ENCODE results near the gene SOCS7.

DNA sequence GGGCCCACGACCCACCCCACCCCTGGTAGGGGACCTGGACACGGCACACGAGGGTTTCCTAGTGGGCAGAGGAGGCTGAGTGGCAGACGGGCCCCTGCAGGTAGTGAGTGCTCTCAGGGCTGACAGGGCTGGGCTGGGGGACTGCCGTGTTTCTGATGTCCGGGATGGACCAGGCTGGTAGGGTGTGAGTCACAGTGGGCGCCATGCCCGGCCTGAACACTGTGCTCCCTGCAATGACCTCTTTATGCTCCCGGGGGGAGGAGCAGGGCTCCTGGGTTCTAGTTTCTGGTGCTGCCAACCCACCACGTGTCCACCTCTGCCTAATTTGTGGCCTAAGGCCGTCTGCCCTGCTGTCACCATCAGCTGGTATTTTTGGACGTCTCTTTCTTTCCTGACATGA lies 102.9 kb downstream of the SOCS7 start:
- TF ChIP-seq, protein P1, sequence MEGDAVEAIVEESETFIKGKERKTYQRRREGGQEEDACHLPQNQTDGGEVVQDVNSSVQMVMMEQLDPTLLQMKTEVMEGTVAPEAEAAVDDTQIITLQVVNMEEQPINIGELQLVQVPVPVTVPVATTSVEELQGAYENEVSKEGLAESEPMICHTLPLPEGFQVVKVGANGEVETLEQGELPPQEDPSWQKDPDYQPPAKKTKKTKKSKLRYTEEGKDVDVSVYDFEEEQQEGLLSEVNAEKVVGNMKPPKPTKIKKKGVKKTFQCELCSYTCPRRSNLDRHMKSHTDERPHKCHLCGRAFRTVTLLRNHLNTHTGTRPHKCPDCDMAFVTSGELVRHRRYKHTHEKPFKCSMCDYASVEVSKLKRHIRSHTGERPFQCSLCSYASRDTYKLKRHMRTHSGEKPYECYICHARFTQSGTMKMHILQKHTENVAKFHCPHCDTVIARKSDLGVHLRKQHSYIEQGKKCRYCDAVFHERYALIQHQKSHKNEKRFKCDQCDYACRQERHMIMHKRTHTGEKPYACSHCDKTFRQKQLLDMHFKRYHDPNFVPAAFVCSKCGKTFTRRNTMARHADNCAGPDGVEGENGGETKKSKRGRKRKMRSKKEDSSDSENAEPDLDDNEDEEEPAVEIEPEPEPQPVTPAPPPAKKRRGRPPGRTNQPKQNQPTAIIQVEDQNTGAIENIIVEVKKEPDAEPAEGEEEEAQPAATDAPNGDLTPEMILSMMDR (IDR thresholded peaks at IDR 0.05): peak in 1 of 4 experiments; percentile 6
- TF ChIP-seq POLR2AphosphoS5 (IDR thresholded peaks at IDR 0.05) (peak; percentile 65), POLR2A (IDR thresholded peaks at IDR 0.05) (peak; percentile 87)

Measured in prostate gland (tissue), 2 donors.